Mammary epithelial cell (primary cell): Measurements from ENCODE around the gene EIF1AD.

ENCODE experiments used
- CTCF ChIP-seq, 2 donors: IDR thresholded peaks in 1 of 2; conservative IDR thresholded peaks in 1 of 2; 2 replicates each; pipeline ENCODE4 v1.5.1; 2011 to 2012; ENCODE audit warnings: inconsistent platforms in 2 of 2, low read length in 2 of 2, mild to moderate bottlenecking in 2 of 2, control low read depth in 1 of 2, low read depth in 1 of 2; ENCODE audit not compliant: insufficient read depth in 1 of 2; ENCODE audit errors: extremely low read depth in 1 of 2
- EZH2 ChIP-seq: IDR thresholded peaks from 2 replicates; pipeline ENCODE4 v1.6.1; 2012; ENCODE audit warnings: low read length, inconsistent platforms, borderline replicate concordance

- TF ChIP-seq CTCF (conservative IDR thresholded peaks at IDR 0.05 in 1 of 2, IDR thresholded peaks at IDR 0.05 in 1 of 2; ENCODE audit: extremely low read depth in 1 of 2, insufficient read depth in 1 of 2, low read depth in 1 of 2, low read length in 2 of 2): no peak
- no peak for TF ChIP-seq EZH2
These were observed 18.8 kb upstream of the EIF1AD start for GRCh38 chr11:66020618-66021357.
